ENCODE measurements around the gene ARRDC1.
A peak's percentile ranks its signal among the peaks of the same experiment; 100 is the strongest.
"Not testable (repeated sequence)": the region's sequence is repeated elsewhere in the genome, so short reads cannot be mapped to it uniquely, and the experiment has no call there.

Gene ARRDC1

DNA sequence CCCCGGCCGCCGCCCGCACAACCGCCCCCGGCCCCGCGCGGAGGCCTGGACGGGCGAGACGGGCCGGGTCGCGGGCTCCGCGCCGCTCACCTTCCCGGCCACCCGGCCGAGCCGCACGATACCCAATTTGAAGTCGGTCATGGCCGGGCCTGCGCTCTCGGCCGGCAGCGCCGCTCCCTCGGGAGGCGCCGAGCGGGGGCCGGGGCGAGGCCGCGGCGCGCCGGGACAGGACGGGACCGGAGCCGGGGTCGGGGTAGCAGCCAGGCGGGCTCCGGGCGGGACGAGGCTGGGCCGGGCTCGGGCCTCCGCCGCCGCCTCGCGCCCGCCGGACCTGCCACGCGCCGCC is 15.4 kb upstream of the ARRDC1 start:
- TF ChIP-seq JUND (IDR thresholded peaks at IDR 0.05; ENCODE audit: low read depth), result no peak
- DNase-seq (ENCODE audit: low read depth in 1 of 2, low spot score in 1 of 2), result no peak
- in situ Hi-C loops (cut with HindIII; ENCODE audit: low pct_unique_long_range_greater_than_20kb, low sequenced_read_pairs), result no loop called here

DNA sequence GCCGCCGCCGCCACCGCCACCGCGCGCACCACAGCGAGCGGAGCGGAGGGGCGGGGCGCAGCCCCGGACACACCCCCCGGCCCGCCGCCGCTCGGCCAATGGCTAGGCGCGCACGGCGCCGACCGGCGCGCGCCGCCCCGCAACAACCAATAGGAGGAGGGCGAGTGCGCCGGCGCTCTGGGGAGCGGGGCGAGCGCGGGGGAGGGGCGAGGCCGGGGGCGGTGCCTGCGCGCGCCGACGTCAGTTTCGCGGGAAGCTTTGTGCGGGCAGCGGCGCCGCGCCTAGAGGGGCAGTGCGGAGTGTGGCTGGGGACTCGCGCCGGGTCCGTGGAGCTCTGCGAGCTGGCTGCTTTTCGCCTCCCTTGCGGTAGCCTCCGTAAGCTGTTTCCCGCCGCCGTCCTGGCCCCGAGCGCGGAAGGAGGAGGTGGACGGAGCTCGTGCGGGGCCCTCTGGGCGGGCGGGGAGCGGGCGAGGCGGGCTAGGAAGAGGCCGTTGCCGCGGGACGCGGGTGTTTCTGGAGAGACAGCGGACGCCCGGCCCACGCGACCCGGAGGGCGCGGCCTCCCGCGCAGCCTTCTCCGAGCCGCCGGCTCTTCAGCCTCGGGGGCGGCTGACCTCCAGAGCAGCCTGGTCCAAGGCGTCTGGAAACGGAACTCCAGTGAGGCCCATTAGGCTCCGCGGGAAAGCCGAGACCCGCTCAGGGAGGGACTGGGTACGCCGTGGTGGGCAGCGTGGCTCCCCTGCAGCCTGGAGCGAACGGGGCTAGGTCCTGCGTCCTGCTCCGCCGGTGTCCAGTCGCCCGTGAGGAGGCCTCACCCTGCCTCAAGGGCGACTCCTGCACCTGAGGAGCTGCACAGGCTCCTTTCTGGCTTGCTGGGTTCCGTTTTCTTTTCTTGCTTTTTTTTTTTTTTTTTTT is 14.8 kb upstream of the ARRDC1 start, which contains the start of gene ZMYND19:
TSS of gene ZMYND19 (minus strand) at position 44 of the 915 bp plus-strand sequence. CDS start 249 bp downstream, outside the sequence.
- no peak for TF ChIP-seq JUND (IDR thresholded peaks at IDR 0.05; ENCODE audit: low read depth)
- in situ Hi-C loops (cut with HindIII; ENCODE audit: low pct_unique_long_range_greater_than_20kb, low sequenced_read_pairs), result no loop called here
- peak; percentile 96 to 100 for DNase-seq (ENCODE audit: low read depth in 1 of 2, low spot score in 1 of 2)

- no peak for TF ChIP-seq JUND (IDR thresholded peaks at IDR 0.05; ENCODE audit: low read depth)
- in situ Hi-C loops (cut with HindIII; ENCODE audit: low pct_unique_long_range_greater_than_20kb, low sequenced_read_pairs), result no loop called here
- peak in 1 of 2 experiments; percentile 78 for DNase-seq (ENCODE audit: low read depth in 1 of 2, low spot score in 1 of 2)
Observed at GRCh38 chr9:137592767-137593166, 12.7 kb upstream of the ARRDC1 start.

- no peak for DNase-seq (ENCODE audit: low read depth in 1 of 2, low spot score in 1 of 2)
- in situ Hi-C loops (cut with HindIII; ENCODE audit: low pct_unique_long_range_greater_than_20kb, low sequenced_read_pairs), result no loop called here
- no peak for TF ChIP-seq JUND (IDR thresholded peaks at IDR 0.05; ENCODE audit: low read depth)
Observed at GRCh38 chr9:137593176-137593575, 12.3 kb upstream of the ARRDC1 start.

DNA sequence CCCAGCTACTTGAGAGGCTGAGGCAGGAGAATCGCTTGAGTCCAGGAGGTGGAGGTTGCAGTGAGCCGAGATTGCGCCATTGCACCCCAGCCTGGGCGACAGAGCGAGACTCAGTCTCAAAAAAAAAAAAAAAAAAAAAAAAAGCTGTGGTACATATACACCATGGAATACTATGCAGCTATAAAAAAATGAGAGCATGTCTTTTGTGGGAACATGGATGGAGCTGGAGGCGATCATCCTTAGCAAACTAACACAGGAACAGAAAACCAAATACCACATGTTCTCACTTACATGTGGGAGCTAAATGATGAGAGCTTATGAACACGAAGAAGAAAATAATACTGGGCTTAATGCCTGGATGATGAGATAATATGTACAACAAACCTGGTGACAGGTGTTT is 8.9 kb upstream of the ARRDC1 start:
- DNase-seq (ENCODE audit: low read depth in 1 of 2, low spot score in 1 of 2); in situ Hi-C loops (cut with HindIII; ENCODE audit: low pct_unique_long_range_greater_than_20kb, low sequenced_read_pairs): not testable (repeated sequence)

GRCh38 chr9:137598943-137599342 is 6.5 kb upstream of the ARRDC1 start:
- no peak for TF ChIP-seq JUND (IDR thresholded peaks at IDR 0.05; ENCODE audit: low read depth)
- DNase-seq (ENCODE audit: low read depth in 1 of 2, low spot score in 1 of 2), result no peak
- in situ Hi-C loops (cut with HindIII; ENCODE audit: low pct_unique_long_range_greater_than_20kb, low sequenced_read_pairs), result no loop called here

- no peak for DNase-seq (ENCODE audit: low read depth in 1 of 2, low spot score in 1 of 2)
- TF ChIP-seq JUND (IDR thresholded peaks at IDR 0.05; ENCODE audit: low read depth), result no peak
- in situ Hi-C loops (cut with HindIII; ENCODE audit: low pct_unique_long_range_greater_than_20kb, low sequenced_read_pairs), result no loop called here
Observed at GRCh38 chr9:137602661-137603060, 2.8 kb upstream of the ARRDC1 start.

GRCh38 chr9:137603879-137604278 is 1.6 kb upstream of the ARRDC1 start:
- no peak for TF ChIP-seq JUND (IDR thresholded peaks at IDR 0.05; ENCODE audit: low read depth)
- in situ Hi-C loops (cut with HindIII; ENCODE audit: low pct_unique_long_range_greater_than_20kb, low sequenced_read_pairs), result no loop called here
- no peak for DNase-seq (ENCODE audit: low read depth in 1 of 2, low spot score in 1 of 2)

GRCh38 chr9:137604345-137605086 is 970 bp upstream of the ARRDC1 start:
- no peak for DNase-seq (ENCODE audit: low read depth in 1 of 2, low spot score in 1 of 2)
- in situ Hi-C loops (cut with HindIII; ENCODE audit: low pct_unique_long_range_greater_than_20kb, low sequenced_read_pairs), result no loop called here
- TF ChIP-seq JUND (IDR thresholded peaks at IDR 0.05; ENCODE audit: low read depth), result no peak

DNA sequence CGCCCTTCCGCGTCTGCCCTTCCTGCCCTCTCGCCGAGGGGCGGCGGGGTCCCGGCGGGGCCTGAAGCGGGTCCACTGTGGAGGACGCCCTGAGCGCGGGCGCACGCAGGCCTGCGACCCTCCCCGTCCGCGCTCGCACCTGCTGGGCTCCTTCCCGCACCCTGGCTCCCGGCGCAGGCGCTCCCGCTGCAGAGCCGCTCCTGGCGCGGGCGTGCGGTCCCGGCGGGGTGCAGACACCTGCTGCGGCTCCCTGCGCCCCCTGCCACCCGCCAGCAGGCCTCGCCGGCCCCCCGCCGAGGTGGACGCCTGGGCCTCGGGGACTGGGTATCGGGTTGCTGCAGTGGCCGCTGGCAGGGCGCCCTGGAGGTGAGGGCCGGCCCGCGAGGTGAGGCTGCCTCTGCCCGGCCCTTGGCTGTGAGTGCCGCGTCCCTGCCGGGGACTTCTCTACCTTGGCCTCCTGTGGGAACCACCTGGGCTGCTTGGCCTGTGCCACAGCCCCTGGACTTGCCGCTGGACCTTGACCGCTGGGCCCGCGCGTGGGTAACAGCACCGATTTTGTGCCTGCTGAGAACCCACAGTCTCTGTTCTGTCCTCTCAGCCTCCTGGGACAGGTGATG is 627 bp downstream of the ARRDC1 start:
- no peak for TF ChIP-seq JUND (IDR thresholded peaks at IDR 0.05; ENCODE audit: low read depth)
- in situ Hi-C loops (cut with HindIII; ENCODE audit: low pct_unique_long_range_greater_than_20kb, low sequenced_read_pairs), result no loop called here
- peak in 1 of 2 experiments; percentile 48 for DNase-seq (ENCODE audit: low read depth in 1 of 2, low spot score in 1 of 2)

DNA sequence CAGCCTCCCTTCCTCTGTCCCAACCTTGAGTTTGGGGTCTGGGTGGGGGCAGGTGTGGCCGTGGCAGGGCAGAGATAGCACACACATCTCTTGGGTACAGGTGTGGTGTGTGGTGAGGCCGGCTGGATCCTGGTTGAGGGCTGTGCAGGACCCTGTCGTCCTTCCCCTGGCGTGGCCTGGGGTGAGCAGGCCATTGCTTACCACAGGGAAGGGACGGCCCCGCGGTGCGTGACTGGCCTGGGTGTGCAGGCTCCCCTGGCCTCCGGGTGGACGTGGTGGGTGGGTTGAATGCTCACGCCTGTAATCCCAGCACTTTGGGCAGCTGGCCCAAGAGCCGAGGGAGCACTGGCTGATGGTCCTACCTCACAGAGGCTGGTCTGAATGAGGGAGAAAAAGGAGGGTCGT is 1.2 kb downstream of the ARRDC1 start:
- DNase-seq (ENCODE audit: low read depth in 1 of 2, low spot score in 1 of 2), result no peak
- in situ Hi-C loops (cut with HindIII; ENCODE audit: low pct_unique_long_range_greater_than_20kb, low sequenced_read_pairs), result no loop called here

DNA sequence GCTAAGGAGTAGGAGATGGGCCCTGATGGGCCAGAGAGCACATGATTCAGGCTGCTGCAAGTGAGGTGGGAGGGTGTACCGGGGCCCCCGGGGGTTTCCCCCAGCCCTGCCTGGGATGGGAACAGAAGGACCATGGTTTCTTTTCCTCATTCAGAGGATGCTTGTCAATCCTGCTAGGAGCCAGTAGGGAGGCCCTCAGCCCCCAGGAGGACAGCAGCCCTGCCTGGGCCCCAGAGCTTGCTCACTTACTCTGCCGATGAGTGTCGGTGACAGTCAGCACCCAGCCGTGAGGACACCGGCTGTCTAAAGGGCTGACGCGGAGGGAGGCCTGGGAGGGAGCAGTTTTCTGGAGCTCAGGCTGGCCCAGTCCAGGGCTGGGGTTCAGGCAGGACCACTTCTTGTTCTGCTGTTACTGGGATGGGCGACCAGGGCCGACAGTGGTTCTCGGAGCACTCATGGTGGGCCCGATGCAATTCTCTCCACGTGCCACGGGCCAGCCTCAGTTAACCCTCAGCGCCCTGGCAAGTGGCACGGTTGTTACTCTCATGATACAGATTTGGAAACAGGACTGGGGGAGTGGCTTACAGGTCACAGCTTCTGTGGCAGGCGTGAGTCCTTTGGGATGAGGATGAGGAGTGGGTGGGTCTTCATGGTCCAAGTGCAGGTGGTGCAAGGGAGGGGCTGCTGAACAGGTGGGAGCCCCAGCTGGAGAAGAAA is 1.8 kb downstream of the ARRDC1 start:
- peak in 1 of 2 experiments; percentile 41 for DNase-seq (ENCODE audit: low read depth in 1 of 2, low spot score in 1 of 2)
- in situ Hi-C loops (cut with HindIII; ENCODE audit: low pct_unique_long_range_greater_than_20kb, low sequenced_read_pairs), result no loop called here

More for the DNA sequence above, 1.2 kb downstream of the ARRDC1 start:
- TF ChIP-seq JUND (IDR thresholded peaks at IDR 0.05; ENCODE audit: low read depth), result no peak

More for the DNA sequence above, 1.8 kb downstream of the ARRDC1 start:
- TF ChIP-seq JUND (IDR thresholded peaks at IDR 0.05; ENCODE audit: low read depth), result no peak
